ENCODE measurements around the gene TSGA10IP.

TSGA10IP gene

GRCh38 chr11:66003291-66003690 is 58.0 kb downstream of the TSGA10IP start:
- FAIRE-seq = no peak

GRCh38 chr11:66004186-66004585 is 58.9 kb downstream of the TSGA10IP start:
- FAIRE-seq = no peak
- DNase-seq (ENCODE audit: low spot score) = no peak

More at GRCh38 chr11:66003291-66003690, 58.0 kb downstream of the TSGA10IP start:
- no peak for DNase-seq (ENCODE audit: low spot score)

- no peak for FAIRE-seq
Observed at GRCh38 chr11:66006134-66006890, 61.0 kb downstream of the TSGA10IP start.

GRCh38 chr11:66006891-66007176 is 61.6 kb downstream of the TSGA10IP start:
- FAIRE-seq = no peak
- DNase-seq (ENCODE audit: low spot score) = no peak

More at GRCh38 chr11:66006134-66006890, 61.0 kb downstream of the TSGA10IP start:
- no peak for DNase-seq (ENCODE audit: low spot score)

GRCh38 chr11:66007201-66007634 is 61.9 kb downstream of the TSGA10IP start:
- DNase-seq (ENCODE audit: low spot score) (no peak), FAIRE-seq (no peak)

GRCh38 chr11:66008095-66008467 is 62.8 kb downstream of the TSGA10IP start:
- DNase-seq (ENCODE audit: low spot score) (no peak), FAIRE-seq (no peak)

- FAIRE-seq (no peak), DNase-seq (ENCODE audit: low spot score) (no peak)
Observed at GRCh38 chr11:66008468-66009101, 63.3 kb downstream of the TSGA10IP start.
